Measurements from ENCODE around the gene ACR.

Gene ACR

DNA sequence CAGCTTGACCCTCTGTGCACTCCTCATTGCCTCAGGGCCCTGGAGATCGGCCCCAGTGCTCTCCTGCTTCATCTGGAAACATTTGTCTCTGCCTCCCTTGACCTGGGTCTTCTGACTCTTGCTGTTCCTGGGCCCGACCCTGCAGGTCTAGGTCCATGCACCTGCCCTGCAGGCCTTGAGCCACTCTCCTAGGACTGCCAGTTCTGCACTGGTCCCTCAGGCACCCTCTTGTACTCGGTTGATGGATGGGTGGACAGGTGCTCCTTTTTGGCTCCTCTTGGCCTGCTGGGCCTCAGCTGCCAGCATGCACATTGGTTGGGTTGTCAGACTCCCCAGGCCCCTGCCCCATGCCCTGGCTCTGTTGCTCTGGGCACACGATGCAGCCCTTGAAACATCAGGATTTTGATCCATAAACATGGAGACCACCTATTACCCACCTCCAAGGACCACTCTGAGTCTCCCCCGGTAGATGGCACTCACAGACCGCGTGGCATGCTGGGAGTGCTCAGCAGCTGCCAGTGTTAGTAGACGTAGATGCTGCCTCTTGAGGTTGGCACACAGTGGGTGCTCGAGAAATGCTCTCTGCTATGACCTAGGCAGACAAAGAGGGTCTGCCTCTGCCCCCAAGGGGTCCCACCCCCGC is 20.2 kb upstream of the ACR start:
- no peak for DNase-seq (ENCODE audit: low read depth)

GRCh38 chr22:50718352-50718709 is 19.7 kb upstream of the ACR start:
- no peak for DNase-seq (ENCODE audit: low read depth)

GRCh38 chr22:50719814-50720300 is 18.1 kb upstream of the ACR start:
- no peak for DNase-seq (ENCODE audit: low read depth)

DNA sequence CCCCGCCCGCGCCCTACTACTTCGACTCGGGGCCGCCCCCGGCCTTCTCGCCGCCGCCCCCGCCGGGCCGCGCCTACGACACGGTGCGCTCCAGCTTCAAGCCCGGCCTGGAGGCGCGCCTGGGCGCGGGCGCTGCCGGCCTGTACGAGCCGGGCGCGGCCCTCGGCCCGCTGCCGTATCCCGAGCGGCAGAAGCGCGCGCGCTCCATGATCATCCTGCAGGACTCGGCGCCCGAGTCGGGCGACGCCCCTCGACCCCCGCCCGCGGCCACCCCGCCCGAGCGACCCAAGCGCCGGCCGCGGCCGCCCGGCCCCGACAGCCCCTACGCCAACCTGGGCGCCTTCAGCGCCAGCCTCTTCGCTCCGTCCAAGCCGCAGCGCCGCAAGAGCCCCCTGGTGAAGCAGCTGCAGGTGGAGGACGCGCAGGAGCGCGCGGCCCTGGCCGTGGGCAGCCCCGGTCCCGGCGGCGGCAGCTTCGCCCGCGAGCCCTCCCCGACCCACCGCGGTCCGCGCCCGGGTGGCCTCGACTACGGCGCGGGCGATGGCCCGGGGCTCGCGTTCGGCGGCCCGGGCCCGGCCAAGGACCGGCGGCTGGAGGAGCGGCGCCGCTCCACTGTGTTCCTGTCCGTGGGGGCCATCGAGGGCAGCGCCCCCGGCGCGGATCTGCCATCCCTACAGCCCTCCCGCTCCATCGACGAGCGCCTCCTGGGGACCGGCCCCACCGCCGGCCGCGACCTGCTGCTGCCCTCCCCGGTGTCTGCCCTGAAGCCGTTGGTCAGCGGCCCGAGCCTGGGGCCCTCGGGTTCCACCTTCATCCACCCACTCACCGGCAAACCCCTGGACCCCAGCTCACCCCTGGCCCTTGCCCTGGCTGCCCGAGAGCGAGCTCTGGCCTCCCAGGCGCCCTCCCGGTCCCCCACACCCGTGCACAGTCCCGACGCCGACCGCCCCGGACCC is 17.4 kb upstream of the ACR start:
- no peak for DNase-seq (ENCODE audit: low read depth)

- DNase-seq (ENCODE audit: low read depth): no peak
These were observed 16.7 kb upstream of the ACR start for GRCh38 chr22:50721257-50721844.

DNA sequence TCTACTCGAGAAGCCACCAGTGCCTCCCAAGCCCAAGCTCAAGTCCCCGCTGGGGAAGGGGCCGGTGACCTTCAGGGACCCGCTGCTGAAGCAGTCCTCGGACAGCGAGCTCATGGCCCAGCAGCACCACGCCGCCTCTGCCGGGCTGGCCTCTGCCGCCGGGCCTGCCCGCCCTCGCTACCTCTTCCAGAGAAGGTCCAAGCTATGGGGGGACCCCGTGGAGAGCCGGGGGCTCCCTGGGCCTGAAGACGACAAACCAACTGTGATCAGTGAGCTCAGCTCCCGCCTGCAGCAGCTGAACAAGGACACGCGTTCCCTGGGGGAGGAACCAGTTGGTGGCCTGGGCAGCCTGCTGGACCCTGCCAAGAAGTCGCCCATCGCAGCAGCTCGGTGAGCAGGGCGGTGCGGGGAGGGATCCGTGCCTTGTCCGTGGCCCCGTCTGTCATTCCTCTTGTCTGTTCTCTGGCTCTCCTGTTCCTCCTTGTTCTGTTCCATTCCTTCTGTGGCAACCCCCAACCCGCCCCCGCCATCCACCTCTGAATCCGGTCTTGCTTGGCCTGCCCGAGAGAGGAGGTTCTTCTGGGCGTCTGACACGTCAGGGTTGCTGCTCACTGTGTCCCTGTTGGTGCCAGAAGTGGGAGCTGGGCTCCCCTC is 15.8 kb upstream of the ACR start:
- DNase-seq (ENCODE audit: low read depth): no peak

DNA sequence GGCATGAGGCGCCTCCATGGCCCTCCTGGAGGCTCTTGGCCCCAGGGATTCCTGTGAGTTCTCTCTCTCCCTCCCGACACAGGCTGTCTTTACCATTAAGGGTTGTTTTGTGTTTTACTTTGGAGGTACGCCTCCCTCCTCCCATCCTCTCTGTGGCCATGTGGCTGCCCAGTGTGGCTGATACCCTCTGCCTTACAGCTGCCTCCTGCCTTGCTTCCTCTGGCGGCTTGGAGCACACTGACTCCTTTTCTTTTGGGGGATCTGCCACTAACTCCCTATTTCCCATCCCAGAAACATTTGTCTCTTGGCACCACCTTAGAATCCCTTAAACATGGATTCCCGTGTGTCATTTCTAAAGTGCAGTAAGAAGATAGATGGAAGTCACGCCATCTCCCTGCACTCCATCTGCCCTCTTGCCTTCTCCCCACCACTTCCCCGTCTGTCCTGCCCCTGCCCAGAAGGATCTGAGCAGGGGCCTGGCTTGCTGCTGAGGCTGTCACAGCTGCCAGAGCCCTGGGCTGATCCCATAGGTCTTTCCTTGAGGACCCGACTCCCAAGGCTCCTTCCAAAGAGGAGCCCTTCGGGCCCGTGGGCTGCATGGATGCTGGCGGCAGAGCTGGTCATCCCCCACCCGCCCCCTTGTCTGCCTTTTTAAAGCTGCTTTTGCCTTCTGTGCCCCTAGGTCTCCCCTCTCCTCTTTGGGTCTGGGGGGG is 15.1 kb upstream of the ACR start:
- no peak for DNase-seq (ENCODE audit: low read depth)

DNA sequence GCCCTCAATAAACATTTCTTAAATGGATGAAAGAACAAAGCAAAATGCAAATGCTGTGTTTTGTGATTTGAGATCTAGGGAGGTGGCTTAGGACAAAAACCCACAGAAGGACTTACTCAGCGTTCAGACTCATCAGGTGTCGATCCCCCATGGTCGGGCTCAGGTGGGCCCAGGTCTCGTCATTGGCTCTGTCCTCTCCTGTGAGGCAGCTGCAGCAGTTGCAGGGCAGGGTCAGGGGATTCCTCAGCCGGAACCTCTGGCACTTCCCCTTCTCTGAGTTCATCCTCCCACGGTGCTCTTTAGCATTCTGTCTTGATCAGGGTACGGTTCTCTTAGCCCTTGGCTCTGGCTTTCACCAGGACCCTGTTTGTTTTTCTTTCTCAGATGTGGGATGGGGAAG is 14.0 kb upstream of the ACR start:
- DNase-seq (ENCODE audit: low read depth): no peak

GRCh38 chr22:50724616-50725015 is 13.4 kb upstream of the ACR start:
- no peak for DNase-seq (ENCODE audit: low read depth)

GRCh38 chr22:50725597-50725996 is 12.4 kb upstream of the ACR start:
- no peak for DNase-seq (ENCODE audit: low read depth)

- DNase-seq (ENCODE audit: low read depth): no peak
These were observed 11.2 kb upstream of the ACR start for GRCh38 chr22:50726643-50727340.

DNA sequence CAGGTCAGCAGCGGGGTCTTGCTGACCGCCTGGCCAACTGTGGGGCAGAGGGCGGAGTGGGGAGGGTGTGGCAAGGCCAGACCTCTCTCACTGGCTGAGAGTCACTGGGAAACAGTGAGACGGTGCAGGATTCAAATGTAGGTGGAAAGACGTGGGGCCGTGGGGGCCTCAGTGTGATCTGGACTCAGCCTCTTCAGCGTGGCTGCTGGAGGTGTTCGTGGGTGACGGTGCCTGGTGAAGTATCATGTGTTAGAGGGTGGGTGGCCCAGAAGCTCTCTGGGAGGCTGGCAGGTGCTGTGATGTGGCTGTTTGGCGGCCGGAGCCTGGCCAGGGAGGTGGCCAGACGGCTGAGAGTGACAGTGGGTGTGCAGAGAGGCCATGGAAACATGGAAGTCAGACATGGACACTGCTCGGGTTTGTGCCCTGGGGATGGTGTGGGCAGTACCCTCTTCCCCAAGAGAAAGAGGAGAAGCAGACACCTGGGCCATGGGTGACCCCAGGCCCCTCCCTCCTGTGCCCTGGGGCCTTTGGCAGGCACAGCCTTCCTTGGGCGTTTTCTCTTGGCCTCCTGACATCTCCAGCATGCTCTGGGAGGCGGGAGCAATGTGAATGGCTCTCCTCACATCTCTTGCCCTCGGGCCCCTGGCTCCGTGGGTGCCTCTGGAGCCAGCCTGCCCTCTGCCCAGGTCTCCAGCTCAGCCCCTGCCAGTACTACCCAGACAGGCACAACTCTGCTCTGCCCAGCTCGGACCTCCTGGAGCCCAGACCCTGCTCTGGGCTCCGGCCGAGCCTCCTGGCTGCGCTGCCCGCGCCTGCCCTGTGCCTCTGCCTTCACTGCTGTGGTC is 10.1 kb upstream of the ACR start:
- DNase-seq (ENCODE audit: low read depth): no peak

DNA sequence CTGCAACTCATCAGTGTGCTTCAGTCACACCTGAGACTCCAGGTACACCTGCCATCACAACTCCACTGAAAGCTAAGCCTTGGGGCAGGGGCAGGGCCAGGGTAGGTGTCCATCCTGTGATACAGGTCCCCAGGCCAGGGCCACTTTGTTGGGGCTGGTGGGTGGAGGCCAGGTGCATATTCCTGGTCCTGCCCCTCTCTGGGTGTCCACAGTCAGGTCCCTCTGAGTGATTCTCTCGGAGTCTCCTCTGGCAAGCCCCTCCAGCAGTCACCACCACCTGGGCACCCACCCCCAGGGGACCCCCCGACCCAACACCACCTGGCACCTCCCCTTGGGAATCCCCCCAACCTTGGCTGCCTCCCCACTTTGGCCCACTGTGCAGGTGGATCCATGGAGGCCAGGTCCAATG is 9.5 kb upstream of the ACR start:
- no peak for DNase-seq (ENCODE audit: low read depth)

DNA sequence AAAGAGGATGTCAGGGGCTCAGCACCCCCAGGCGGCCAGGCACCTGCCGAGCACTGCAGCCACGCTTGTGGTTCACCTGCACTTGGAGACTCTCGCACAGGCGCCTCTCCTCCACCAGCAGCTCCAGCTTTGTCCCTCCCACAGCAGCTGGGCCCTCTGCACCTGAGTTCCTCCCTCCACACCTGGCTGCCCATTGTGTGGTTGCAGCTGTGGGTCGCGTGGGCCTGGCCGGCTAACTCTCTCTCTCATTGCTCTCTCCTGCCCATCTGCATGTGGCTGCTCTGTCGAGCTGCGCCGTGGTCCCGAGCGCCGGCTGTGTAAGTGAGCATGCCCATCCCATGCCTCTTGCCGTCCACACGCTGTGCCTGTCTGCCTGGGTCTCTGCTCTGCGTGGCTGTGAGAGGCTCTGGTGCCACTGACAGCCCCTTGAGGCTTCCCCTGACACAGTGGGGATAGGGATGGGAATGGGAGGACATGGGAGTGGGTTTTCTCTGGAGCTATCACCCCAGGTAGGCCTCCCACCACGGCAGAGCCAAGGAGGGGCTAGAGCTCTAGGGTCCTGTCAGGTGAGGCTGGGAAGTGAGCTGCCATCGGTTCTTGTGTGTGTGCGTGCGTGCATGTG is 8.5 kb upstream of the ACR start:
- no peak for DNase-seq (ENCODE audit: low read depth)

GRCh38 chr22:50730013-50730891 is 7.8 kb upstream of the ACR start:
- DNase-seq (ENCODE audit: low read depth): no peak

- DNase-seq (ENCODE audit: low read depth): no peak
These were observed 6.9 kb upstream of the ACR start for GRCh38 chr22:50730941-50731661.

DNA sequence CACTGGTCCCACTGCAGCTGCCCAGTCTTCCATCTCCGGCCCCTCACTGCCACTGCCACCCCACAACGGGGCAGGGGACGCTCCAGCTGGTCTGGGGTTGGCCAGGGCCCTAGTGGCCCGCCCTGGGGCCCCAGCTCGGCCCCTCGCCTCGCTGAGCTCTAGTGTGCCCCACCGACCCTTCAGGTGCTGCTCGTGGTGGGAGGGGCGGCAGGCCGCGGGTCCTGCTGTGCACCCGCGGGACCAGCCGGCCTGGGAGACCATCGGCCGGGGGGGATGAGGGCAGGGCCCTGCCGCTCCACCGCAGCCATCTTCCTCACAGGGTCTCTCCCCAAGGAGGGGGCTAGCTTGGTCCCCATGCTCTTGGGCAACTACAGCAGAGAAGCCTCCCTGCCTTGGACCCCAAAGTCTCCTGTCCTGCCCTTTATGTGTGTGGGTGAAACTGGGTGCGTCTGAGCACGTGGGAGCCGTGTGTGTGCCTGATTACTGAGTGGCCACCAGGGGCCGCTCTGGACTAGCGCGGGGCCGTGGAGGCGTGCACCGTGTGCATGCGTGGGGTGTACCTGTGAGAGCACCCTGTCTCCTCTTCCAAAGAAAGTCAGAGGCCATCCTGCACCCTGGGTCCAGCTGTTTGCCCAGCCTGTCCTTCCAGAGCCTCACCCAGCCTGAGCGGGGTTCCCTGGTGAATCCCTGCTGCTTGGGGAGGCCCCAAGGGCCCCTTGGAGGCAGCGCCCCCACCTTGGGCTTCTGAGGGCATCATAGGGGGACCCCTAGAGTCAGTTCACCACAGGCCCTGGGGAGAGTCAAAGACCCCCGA is 6.0 kb upstream of the ACR start:
- peak; percentile 56 for DNase-seq (ENCODE audit: low read depth)
